GM12891 (cell line): ENCODE measurements around the gene CLDN20.

Experiments used
- DNase-seq: peaks from one replicate; pipeline ENCODE4 v3.0.0; 2011; ENCODE audit warnings: low spot score; ENCODE audit not compliant: insufficient read length
- FAIRE-seq: peaks from 2 replicates; lab custom pipeline; 2011; peaks lifted over from hg19 to GRCh38; lab: Jason Lieb, UNC
- PAX5 ChIP-seq: IDR thresholded peaks from 2 replicates; pipeline ENCODE4 v1.6.1; 2011; ENCODE audit warnings: low read length, moderate library complexity, mild to moderate bottlenecking; ENCODE audit not compliant: insufficient read depth, severe bottlenecking
- POLR2A ChIP-seq: IDR thresholded peaks from 2 replicates; pipeline ENCODE4 v1.6.1; 2011; ENCODE audit warnings: low read depth, low read length, control low read depth
- POLR2AphosphoS5 ChIP-seq: IDR thresholded peaks from 2 replicates; pipeline ENCODE4 v1.6.1; 2011; ENCODE audit warnings: low read depth, low read length, control low read depth
- POU2F2 ChIP-seq: IDR thresholded peaks from 2 replicates; pipeline ENCODE4 v1.6.1; 2011; ENCODE audit warnings: low read depth, mild to moderate bottlenecking, control low read depth, low read length, moderate library complexity
- SPI1 ChIP-seq: IDR thresholded peaks from 2 replicates; pipeline ENCODE4 v1.6.1; 2011; ENCODE audit warnings: low read depth, low read length, control low read depth
- TAF1 ChIP-seq: IDR thresholded peaks from 2 replicates; pipeline ENCODE4 v1.6.1; 2011; ENCODE audit warnings: low read depth, low read length, control low read depth

CLDN20 gene

DNA sequence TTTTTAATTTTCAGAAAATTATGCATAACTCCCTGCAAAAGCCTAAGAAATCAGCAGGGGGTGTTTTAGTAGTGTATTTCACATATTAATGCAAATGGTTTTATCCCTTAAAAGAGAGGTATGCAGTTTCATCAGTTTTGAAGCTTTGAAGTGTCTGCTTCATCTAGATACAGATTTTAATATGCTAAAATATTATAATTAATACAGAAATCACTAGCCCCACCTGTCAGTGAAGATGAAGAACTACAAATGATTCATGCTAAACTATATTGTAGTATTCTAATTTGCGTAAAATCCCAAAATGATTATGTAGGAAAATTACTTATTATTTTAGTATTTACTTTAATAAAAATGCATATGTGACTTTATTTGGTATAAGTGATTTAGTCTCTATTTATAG lies 53.4 kb downstream of the CLDN20 start:
- DNase-seq = no peak
- TF ChIP-seq TAF1 (no peak), SPI1 (no peak), POLR2AphosphoS5 (no peak)
- FAIRE-seq = no peak

DNA sequence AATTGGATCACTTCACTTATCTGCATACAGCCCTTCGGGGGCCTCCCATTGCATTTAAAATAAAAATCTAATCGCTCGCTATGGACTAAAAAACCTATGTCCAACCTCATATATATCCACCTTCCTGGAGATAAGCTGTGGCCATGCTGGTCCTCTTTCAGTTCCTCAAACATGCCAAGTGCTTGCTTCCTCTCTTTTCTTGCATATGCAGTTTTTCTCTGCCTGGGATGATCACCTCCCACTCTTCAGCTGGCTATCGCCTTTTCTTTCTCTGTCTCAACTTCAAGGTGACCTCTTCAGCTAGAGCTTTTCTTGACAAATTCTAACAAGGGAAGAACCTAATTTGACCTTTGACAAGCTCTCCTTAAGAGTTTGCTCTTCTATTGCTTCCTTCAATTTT lies 56.1 kb downstream of the CLDN20 start:
- TF ChIP-seq SPI1 = peak; percentile 91
- no peak for TF ChIP-seq TAF1
- TF ChIP-seq POLR2A = no peak
- FAIRE-seq (peak; percentile 50), DNase-seq (no peak)

DNA sequence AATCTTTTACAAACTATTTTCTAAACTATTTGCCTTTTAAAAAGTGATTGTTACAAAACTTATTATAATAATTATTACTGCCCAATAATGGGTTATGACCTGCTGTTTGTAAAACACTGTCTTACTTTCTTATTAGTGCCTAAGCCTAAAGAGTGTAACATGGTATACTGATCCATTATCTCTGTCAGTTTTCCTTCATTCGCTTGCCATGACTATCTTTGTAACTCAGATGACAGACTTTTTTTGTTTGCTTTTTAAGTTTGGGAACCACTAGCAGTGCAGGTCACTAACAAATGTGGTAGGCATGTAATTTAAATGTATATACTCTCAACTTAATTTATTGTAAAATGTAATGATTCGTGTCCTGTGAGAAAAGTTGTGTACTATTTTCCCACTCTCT lies 60.4 kb downstream of the CLDN20 start:
- FAIRE-seq (no peak), DNase-seq (no peak)
- TF ChIP-seq POU2F2 (no peak), TAF1 (no peak), SPI1 (no peak), PAX5 (no peak), POLR2A (no peak), POLR2AphosphoS5 (no peak)

DNA sequence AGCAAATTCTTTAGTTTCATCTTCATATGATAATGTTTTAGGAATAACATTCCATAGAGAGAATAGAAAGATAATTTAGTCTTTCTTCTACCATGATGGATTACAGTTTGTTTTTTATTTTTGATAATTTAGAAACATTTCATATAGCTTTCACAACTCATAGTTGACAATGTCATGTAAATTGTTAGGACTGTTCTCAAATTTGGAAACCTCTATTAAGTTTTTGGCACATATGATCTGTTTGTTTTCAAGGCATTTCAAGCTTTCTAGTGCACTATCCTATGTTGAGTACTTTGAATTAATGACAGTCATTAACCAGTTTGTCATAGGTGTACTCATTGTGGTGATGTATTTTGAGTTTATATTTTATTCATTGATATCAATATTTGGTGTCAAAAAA lies 61.2 kb downstream of the CLDN20 start:
- DNase-seq (no peak), FAIRE-seq (no peak)
- TF ChIP-seq POU2F2 (no peak), POLR2AphosphoS5 (no peak), TAF1 (no peak), PAX5 (no peak), SPI1 (no peak), POLR2A (no peak)

DNA sequence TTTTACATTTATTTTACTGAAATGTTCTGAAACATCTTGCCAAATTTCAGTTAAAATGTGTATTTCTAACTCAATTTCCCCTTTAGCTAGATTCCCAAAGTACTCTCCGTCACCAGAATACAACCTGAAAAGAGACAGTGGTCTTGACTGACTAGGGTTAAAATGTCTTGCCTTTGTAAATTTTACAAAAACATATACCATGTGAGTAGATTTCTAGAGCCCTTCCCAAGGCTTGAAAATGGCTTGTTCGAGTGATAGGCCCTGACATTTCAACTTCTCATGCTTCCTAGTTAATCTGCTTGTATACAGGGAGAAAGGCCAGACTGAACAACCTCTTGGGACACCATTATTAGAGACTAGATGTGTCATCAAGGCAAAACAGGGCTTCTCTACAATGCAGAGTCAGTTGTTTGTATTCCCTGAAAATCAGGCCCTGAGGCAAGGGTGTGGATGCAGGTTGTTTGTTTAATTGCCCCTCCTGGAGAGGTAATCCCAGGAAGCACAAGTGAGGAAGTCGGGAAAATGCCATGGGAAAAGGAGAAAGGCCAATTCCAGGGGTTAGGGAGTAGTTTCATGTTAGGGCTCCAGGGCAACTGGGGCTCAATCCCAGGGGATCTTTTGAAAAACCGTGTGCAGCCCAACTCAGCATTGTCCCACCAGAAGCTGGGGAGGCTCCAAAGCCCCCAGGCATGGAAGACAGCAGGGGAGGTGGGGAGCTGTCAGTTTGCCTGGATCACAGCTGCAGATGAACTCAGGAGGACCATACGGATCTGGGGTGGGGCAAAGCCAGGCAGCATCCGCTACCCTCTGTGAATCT lies 62.1 kb downstream of the CLDN20 start:
- no peak for FAIRE-seq
- TF ChIP-seq POU2F2 = no peak
- TF ChIP-seq TAF1 = no peak
- TF ChIP-seq POLR2A = no peak
- TF ChIP-seq SPI1 = no peak
- TF ChIP-seq PAX5 = no peak
- TF ChIP-seq POLR2AphosphoS5 = no peak
- DNase-seq = no peak
